Measurements from ENCODE around the gene ST3GAL4. TPM values are rescaled to one million over a fixed set of nuclear protein-coding genes. Genes with fewer than 3 reads are reported as not detected.

ST3GAL4 gene
- total RNA-seq, 1 experiment from 2014 or later, result 13.6 TPM

GRCh38 chr11:126452241-126453101 is 97.0 kb downstream of the ST3GAL4 start:
- Histone ChIP-seq H4K20me1 (ENCODE audit: control insufficient read depth, insufficient read depth, insufficient read length) (no peaks in the 10 kb centered on the region), H3K27ac (ENCODE audit: insufficient read length, low read depth, low read length) (no peak overlapping the region), H3K23me2 (ENCODE audit: insufficient read length, low read depth, low read length, poor library complexity, severe bottlenecking) (no peaks in the 10 kb centered on the region), H3K4ac (ENCODE audit: low read depth, low read length) (no peak overlapping the region), H2BK5ac (ENCODE audit: insufficient read length, low read length) (no peak overlapping the region), H3T11ph (ENCODE audit: low read length) (no peak overlapping the region), H3K9ac (ENCODE audit: extremely low read depth, insufficient read length, low read length) (no peak overlapping the region), H3K4me1 (ENCODE audit: insufficient read depth, low read length) (no peaks in the 10 kb centered on the region), H3K79me2 (ENCODE audit: insufficient read depth, low read length) (no peaks in the 10 kb centered on the region), H4K5ac (ENCODE audit: insufficient read length, low read depth, low read length) (no peak overlapping the region), H3K79me1 (ENCODE audit: insufficient read depth, low read depth, low read length, poor library complexity, severe bottlenecking) (no peaks in the 10 kb centered on the region), H2AK5ac (ENCODE audit: insufficient read length, low read length) (no peak overlapping the region), H3K18ac (ENCODE audit: insufficient read length, low read depth, low read length) (no peak overlapping the region), H3K4me2 (ENCODE audit: insufficient read depth, insufficient read length, low read length) (no peak overlapping the region), H2BK12ac (ENCODE audit: insufficient read length, low read depth, low read length) (no peak overlapping the region), H2AFZ (ENCODE audit: low read length) (no peak overlapping the region), H4K8ac (replicated peaks; ENCODE audit: insufficient read length, low read depth, low read length) (no peak overlapping the region), H2BK15ac (ENCODE audit: low read depth, low read length) (no peak overlapping the region), H4K91ac (ENCODE audit: insufficient read length, low read depth, low read length) (no peak overlapping the region), H3K14ac (ENCODE audit: insufficient read depth, low read length) (no peak overlapping the region; the same call in 1 of the 2 replicates), H3K23ac (ENCODE audit: insufficient read length, low read depth, low read length) (no peak overlapping the region), H3K56ac (ENCODE audit: insufficient read length, low read depth, low read length) (no peak overlapping the region), H3K9me3 (ENCODE audit: control insufficient read depth, low read depth, low read length) (no peaks in the 10 kb centered on the region), H3K27me3 (ENCODE audit: insufficient read depth, low read length) (no peaks in the 10 kb centered on the region), H2BK20ac (ENCODE audit: low read depth, low read length, poor library complexity, severe bottlenecking) (no peak overlapping the region), H2BK120ac (ENCODE audit: low read depth, low read length, poor library complexity, severe bottlenecking) (no peak overlapping the region)
- Mint-ChIP-seq H3K4me3 (no peak overlapping the region; a peak in 1 of 5 replicates), H3K27me3 (ENCODE audit: low read depth) (peaks cover 5% of the 10 kb centered on the region), H3K4me1 (peaks cover 2 to 17% of the 10 kb centered on the region in 2 experiments; a peak in 3 of 4 replicates), H3K36me3 (ENCODE audit: insufficient read depth in 1 of 3, low read depth in 3 of 3) (peaks cover 5 to 15% (median 9%) of the 10 kb centered on the region in 3 experiments), H3K27ac (peak overlapping the region in 1 of 3 experiments; percentile 60; a peak in 1 of 7 replicates), H3K9me3 (peaks cover 15 to 16% of the 10 kb centered on the region in 2 experiments)
- TF ChIP-seq CTCF (conservative IDR thresholded peaks at IDR 0.05), result no peak
- peak; percentile 43 for DNase-seq
- WGBS (ENCODE audit: extremely low coverage, insufficient read length, low lambda C conversion rate), result no CpG with 5 or more reads among the region's 24 CpGs

Measured in H9 (cell line).